Left renal pelvis (tissue), 4 donors: Measurements from ENCODE around the gene METRN. TPM values are rescaled to one million over a fixed set of nuclear protein-coding genes. Genes with fewer than 3 reads are reported as not detected.

ENCODE experiments used
- DNase-seq, 4 donors: peaks; one replicate each; pipeline ENCODE4 v3.0.0-alpha.2; 2013; ENCODE audit warnings: low read depth in 4 of 4, low spot score in 3 of 4
- polyA plus RNA-seq, 4 donors: library from polyadenylated mRNA; unstranded; fragments of 120-200 nt; gene quantifications; one replicate each; pipeline ENCODE4 v1.2.1, GENCODE V29; 2013; ENCODE audit not compliant: insufficient read length in 4 of 4

METRN gene
- polyA plus RNA-seq, 4 donors, result 5.2 to 12.1 (median 9.2) TPM

DNA sequence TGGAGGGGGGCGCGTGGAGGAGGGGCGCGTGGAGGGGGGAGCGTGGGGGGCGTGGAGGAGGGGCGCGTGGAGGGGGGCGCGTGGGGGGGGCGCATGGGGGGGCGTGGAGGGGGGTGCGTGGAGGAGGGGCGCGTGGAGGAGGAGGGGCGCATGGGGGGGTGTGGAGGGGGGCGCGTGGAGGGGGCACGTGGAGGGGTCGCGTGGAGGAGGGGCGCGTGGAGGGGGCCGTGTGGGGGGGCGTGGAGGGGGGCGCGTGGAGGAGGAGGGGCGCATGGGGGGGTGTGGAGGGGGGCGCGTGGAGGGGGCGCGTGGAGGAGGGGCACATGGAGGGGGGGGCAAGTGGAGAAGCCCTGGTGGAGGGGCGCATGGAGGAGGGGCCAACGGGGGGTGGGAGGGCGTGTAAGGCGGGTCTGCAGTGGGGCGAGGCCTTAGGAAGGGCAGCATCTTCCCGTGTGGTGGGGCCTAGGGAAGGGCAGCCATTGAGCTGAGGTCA lies 52.9 kb downstream of the METRN start:
- no peak for DNase-seq

DNA sequence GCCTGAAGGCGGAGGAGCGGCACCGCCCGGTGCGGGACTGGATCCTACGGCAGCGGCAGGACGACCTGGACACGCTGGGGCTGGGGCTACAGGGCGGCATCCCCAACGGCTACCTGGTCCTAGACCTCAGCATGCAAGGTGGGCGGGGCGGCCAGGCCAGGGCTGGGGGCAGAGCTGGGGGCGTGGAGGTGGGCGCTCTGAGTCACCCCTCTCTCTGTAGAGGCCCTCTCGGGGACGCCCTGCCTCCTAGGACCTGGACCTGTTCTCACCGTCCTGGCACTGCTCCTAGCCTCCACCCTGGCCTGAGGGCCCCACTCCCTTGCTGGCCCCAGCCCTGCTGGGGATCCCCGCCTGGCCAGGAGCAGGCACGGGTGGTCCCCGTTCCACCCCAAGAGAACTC lies 53.5 kb downstream of the METRN start:
- no peak for DNase-seq

Other genes with a start within 250 kb of the METRN start
- gene CAPN15, start 187.4 kb upstream of the METRN start, polyA plus RNA-seq, result 10 to 100 TPM; 16.2 to 36.6 (median 23.5) TPM
- gene PRR35, start 154.7 kb upstream of the METRN start, polyA plus RNA-seq, result 10 to 100 TPM in 1 of 4 donors, 1 to 10 TPM in 2, under 1 TPM in 1; 0.59 to 21.7 (median 8.6) TPM
- 10 to 100 TPM in 1 of 4 donors, 1 to 10 TPM in 3; 2.7 to 10.3 (median 5.8) TPM for gene NHLRC4, start 148.1 kb upstream of the METRN start, polyA plus RNA-seq
- 10 to 100 TPM; 28.0 to 89.7 (median 50.2) TPM for gene PIGQ, start 145.2 kb upstream of the METRN start, polyA plus RNA-seq
- 10 to 100 TPM; 12.4 to 32.9 (median 16.1) TPM for gene RAB40C, start 125.1 kb upstream of the METRN start, polyA plus RNA-seq
- gene WFIKKN1, start 84.1 kb upstream of the METRN start, polyA plus RNA-seq, result 1 to 10 TPM in 3 of 4 donors, under 1 TPM in 1; 0.82 to 3.5 (median 1.1) TPM
- 10 to 100 TPM; 44.5 to 67.1 (median 45.4) TPM for gene METTL26, start 78.8 kb upstream of the METRN start, polyA plus RNA-seq
- gene MCRIP2, start 73.3 kb upstream of the METRN start, polyA plus RNA-seq, result 10 to 100 TPM in 3 of 4 donors, 1 to 10 TPM in 1; 3.5 to 30.3 (median 15.3) TPM
- 10 to 100 TPM; 26.1 to 76.2 (median 35.0) TPM for gene WDR90, start 65.8 kb upstream of the METRN start, polyA plus RNA-seq
- gene RHOT2, start 47.0 kb upstream of the METRN start, polyA plus RNA-seq, result 100 to 1,000 TPM in 1 of 4 donors, 10 to 100 TPM in 3; 56.9 to 127 (median 63.7) TPM
- gene RHBDL1, start 39.4 kb upstream of the METRN start, polyA plus RNA-seq, result 1 to 10 TPM in 3 of 4 donors, under 1 TPM in 1; 0.91 to 2.8 (median 1.1) TPM
- 100 to 1,000 TPM in 2 of 4 donors, 10 to 100 TPM in 2; 84.9 to 143 (median 105) TPM for gene STUB1, start 34.7 kb upstream of the METRN start, polyA plus RNA-seq
- 10 to 100 TPM; 44.5 to 67.9 (median 60.9) TPM for gene JMJD8, start 30.8 kb upstream of the METRN start, polyA plus RNA-seq
- gene WDR24, start 24.7 kb upstream of the METRN start, polyA plus RNA-seq, result 10 to 100 TPM in 1 of 4 donors, 1 to 10 TPM in 3; 8.4 to 15.0 (median 9.9) TPM
- 1 to 10 TPM in 2 of 4 donors, under 1 TPM in 2; 0.79 to 2.0 (median 1.2) TPM for gene FBXL16, start 9.3 kb upstream of the METRN start, polyA plus RNA-seq
- gene ANTKMT, start 6.0 kb downstream of the METRN start, polyA plus RNA-seq, result 10 to 100 TPM in 3 of 4 donors, 1 to 10 TPM in 1; 8.9 to 28.2 (median 10.8) TPM
- gene CCDC78, start 11.3 kb downstream of the METRN start, polyA plus RNA-seq, result 1 to 10 TPM in 3 of 4 donors, under 1 TPM in 1; 0.86 to 3.5 (median 2.2) TPM
- gene HAGHL, start 12.0 kb downstream of the METRN start, polyA plus RNA-seq, result 1 to 10 TPM; 2.4 to 7.9 (median 4.1) TPM
- 10 to 100 TPM; 15.8 to 31.2 (median 22.2) TPM for gene CIAO3, start 25.9 kb downstream of the METRN start, polyA plus RNA-seq
- 10 to 100 TPM in 3 of 4 donors, 1 to 10 TPM in 1; 2.3 to 27.1 (median 12.3) TPM for gene MSLN, start 45.6 kb downstream of the METRN start, polyA plus RNA-seq
- 10 to 100 TPM in 3 of 4 donors, 1 to 10 TPM in 1; 8.5 to 16.5 (median 10.5) TPM for gene RPUSD1, start 73.3 kb downstream of the METRN start, polyA plus RNA-seq
- 10 to 100 TPM; 19.9 to 48.6 (median 23.0) TPM for gene CHTF18, start 73.5 kb downstream of the METRN start, polyA plus RNA-seq
- gene GNG13, start 85.6 kb downstream of the METRN start, polyA plus RNA-seq, result under 1 TPM in 2 of 4 donors, not detected in 2; 0.15 to 0.46 TPM